Measurements from ENCODE around the gene OGN. TPM values are rescaled to one million over a fixed set of nuclear protein-coding genes. Genes with fewer than 3 reads are reported as not detected.

The OGN gene
- polyA plus RNA-seq, 5 donors: 136 to 201 (median 147) TPM

- DNase-seq: no peak
Measured at GRCh38 chr9:92407818-92408217, 3.4 kb upstream of the OGN start.

DNA sequence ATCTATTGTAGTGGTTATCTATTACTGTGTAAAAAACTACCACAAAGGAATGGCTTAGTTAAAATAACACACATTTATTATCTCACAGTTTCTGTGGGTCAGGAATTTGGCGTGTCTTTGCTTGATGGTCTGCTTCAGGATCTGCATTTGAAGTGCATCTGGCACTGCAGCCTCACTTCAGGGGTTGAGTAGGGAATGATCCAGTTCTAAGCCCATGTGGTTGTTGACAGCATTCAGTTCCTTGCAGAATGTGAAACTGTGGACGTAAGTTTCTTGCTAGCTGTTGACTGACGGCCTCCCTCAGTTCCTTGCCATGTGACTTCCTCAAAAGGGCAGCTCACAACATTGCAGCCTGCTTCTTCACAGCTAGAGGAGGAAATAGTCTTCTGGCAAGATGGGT is 2.1 kb upstream of the OGN start:
- DNase-seq: no peak

DNA sequence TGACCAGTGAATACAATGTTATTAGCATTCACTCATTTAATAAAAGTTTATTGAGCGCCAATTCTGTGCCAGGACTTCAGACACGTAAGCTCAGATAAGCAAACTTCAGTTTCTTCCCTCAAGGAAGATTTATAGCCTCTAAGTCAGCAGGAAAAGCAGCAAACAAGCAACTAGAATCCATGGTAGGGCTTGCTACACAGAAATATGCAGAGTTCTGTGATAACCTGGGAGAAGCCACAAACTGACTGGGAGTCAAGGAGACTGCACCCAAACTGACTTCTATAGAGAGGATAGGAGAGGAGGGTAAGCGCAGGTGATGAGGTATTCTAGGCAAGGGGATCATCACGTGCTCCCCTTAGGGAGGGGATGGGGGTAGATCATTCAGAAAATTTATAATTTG is 1.4 kb upstream of the OGN start:
- no peak for DNase-seq

- DNase-seq: peak in 1 of 2 donors; percentile 34
Measured at GRCh38 chr9:92402826-92403745, 1.3 kb downstream of the OGN start.

- DNase-seq: no peak
Measured at GRCh38 chr9:92402360-92402759, 2.0 kb downstream of the OGN start.

DNA sequence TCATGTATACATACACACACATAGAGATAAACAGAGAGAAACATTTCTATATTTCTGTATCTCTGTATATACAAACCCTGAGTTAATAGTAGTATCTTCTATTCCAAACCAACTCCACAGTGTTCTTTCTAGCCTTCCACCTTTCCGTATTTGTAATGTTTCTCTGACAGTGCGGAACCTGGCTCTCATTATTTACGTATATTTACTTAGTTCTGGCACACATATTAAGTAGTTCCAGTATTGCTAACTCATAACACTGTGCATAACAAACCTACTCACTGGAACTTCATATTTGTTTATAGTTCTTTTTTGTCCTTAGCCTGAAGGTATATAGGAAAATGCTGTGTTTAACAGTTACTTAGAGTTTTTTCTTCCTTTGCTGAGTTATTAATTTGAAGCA is 6.5 kb downstream of the OGN start:
- no peak for DNase-seq

DNA sequence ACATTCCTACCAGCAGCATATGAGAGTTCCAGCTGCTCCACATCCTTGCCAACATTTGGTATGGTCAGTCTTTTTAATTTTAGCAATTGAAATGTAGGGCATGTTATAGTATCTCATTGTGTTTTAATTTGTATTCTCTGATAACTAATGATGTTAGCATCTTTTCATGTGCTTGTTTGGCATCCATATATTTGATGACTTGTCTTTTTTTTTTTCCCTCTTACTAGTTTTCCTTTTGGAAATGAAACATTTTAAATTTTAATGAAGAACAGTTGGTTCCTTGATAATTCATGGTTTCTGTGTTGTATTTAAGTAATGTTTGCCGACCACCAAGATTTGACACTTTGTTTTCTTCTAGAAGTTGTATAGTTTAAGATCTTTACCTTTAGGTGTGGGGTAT is 8.8 kb downstream of the OGN start:
- DNase-seq: no peak

GRCh38 chr9:92393686-92394085 is 10.7 kb downstream of the OGN start:
- no peak for DNase-seq

DNA sequence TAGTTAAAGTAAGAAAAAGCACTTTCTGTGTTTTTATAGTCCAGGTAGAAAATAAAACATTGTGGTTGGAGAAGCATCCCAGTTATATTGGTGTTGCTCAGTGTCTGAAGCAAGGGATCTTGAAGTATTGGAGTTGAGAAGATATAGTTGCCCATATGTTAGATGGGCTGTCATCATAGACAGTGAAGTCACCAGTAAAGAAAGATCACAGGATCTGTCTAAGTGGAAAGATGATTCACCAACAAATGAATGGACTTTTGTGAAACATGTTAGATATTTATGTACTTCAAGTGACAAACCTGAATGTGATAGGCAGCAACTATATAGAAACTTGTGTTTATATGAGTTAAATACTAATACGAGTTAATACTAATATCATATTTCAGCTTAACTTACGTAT is 11.7 kb downstream of the OGN start:
- DNase-seq: no peak

- DNase-seq: no peak
Measured at GRCh38 chr9:92385953-92386352, 18.4 kb downstream of the OGN start.

DNA sequence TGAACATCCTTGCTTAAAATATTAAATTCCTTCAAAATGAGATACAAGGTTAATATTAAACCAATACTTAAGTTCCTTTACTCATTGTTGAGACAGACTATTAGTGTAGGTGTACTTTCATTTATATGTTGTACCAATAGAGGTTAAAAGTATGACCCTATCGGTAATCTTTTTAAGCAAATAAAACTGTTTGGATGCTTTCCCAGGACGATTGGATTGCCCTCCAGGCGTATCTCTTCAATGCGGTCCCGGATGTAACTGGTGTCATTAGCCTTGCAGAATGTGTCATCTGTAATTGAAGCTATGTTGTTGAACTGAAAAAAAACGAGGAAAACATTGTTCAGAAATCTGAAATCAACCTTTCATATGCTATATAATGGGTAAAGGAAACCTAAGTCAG is 18.9 kb downstream of the OGN start:
- no peak for DNase-seq

GRCh38 chr9:92385001-92385400 is 19.4 kb downstream of the OGN start:
- no peak for DNase-seq

DNA sequence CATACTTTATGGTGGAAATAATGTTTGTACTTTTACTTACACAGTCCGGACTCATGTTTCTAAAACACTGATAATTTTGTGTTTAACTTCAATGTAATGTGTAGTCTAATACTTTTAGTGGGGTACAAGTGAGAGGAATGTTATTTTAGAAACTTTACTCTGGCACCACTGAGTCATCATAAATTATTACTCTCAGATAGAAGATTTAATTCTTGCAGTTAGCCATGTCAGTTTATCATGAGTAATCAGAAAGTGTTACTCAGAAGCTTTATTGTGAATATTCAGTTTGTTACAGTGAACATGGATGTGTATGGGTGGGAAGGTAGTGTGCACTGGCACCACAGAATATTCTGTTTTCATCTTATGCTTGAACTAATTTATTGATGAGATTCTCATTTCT is 20.0 kb downstream of the OGN start:
- DNase-seq: no peak

- DNase-seq: no peak
Measured at GRCh38 chr9:92381775-92382174, 22.6 kb downstream of the OGN start.

- DNase-seq: no peak
Measured at GRCh38 chr9:92380603-92381002, 23.8 kb downstream of the OGN start.

- no peak for DNase-seq
Measured at GRCh38 chr9:92378865-92379560, 25.4 kb downstream of the OGN start.

GRCh38 chr9:92377876-92378275 is 26.5 kb downstream of the OGN start:
- no peak for DNase-seq

- DNase-seq: no peak
Measured at GRCh38 chr9:92373167-92373566, 31.2 kb downstream of the OGN start.

DNA sequence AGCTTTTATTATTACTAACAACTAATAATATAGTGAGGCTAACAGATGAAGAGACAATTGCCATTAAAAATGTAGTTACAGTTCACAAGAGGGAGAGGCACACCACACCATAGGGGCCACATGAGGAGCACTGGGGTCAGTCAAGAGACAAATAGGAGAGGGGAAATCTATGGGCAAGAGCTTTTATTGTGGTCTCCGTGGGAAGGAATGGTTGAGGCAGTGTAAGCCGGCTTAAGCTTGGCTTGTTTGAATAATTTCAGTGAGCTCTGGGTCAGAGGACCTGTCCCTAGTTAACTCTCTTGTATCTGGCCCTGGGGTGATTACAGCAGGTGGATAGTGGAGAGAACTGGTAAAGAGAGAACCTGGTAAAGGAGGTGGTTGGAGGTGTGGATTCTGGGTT is 35.3 kb downstream of the OGN start:
- no peak for DNase-seq

GRCh38 chr9:92360083-92360482 is 44.3 kb downstream of the OGN start:
- DNase-seq: no peak

DNA sequence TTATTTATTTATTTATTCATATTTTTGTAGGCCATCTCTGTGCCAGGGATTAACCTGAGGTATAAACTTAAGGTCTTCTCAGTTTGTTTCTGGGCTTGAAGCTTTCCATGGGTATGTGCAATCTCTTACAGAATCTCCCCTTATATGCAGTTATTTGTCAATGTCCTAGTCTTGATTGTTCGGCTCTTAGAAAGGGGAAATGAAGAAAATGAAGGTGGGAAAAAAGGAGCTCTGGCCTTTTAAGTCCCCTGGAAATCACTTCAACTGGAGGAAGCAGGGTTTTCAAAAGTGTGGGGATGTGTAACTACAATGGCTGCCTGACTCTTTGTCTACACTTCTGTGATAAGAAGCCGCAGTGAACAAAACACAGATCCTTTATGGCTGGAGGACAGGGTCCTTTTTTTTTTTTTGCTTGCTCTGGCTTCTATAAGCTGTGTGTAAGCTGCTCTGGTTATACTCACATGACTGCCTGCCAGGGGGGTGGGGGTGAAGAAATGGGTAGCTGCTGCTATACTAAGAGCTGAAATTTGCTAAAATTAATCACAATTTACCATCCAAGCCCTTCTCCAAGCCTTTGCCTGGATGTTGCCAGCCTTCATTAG is 44.9 kb downstream of the OGN start:
- DNase-seq: no peak

DNA sequence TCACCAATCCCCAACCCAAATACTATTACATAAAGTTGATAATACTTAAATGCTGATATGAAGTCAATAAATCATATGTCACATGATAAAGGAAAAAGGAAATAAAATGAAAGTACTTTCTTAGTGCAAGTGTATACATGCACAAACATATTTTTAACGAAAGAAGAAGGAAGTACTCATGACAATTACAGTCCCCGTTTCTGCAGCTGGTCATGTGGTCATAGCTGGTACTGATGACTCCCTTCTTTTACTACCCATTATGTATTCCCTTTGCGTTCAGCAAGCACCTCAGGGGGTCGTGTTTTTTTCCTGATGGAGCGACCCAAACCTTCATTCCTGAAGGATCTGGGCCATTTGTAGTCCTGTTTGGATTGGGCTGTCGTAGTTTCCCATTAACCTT is 51.3 kb downstream of the OGN start:
- DNase-seq: no peak

GRCh38 chr9:92350740-92351133 is 53.6 kb downstream of the OGN start:
- DNase-seq: no peak

All from right lung (tissue), 5 donors.